A549 (cell line): ENCODE results near the gene SRP9.

Source experiments
- CTCF ChIP-seq: fragments of >200 bp; sonication (Bioruptor Twin); formaldehyde crosslinking; IDR thresholded peaks from 3 replicates; pipeline ENCODE4 v1.5.1; 2016
- ELK1 ChIP-seq: fragments of 150-350 bp; IDR thresholded peaks from 2 replicates; pipeline ENCODE4 v1.6.1; 2014; ENCODE audit warnings: low read depth, mild to moderate bottlenecking, low read length
- MYC ChIP-seq: IDR thresholded peaks from 2 replicates; pipeline ENCODE4 v1.6.1; 2012; ENCODE audit warnings: mild to moderate bottlenecking, inconsistent platforms, low read length, improper control_type of control experiment, borderline replicate concordance
- RAD21 ChIP-seq, 2 experiments: fragments of >200 bp in 1 of 2; sonication (Bioruptor Twin) in 1 of 2; formaldehyde crosslinking in 1 of 2; IDR thresholded peaks in 1 of 2; conservative IDR thresholded peaks in 1 of 2; 2 replicates in 1 of 2; 3 replicates in 1 of 2; pipeline ENCODE4 v1.6.1; 2012 to 2018; ENCODE audit warnings: inconsistent platforms in 1 of 2
- TF ChIP-seq, protein P1 (sequence below): fragments of 200-600 bp; sonication (generic); IDR thresholded peaks from 2 replicates; pipeline ENCODE4 v1.6.1; 2016; ENCODE audit warnings: antibody characterized with exemption, mild to moderate bottlenecking, moderate library complexity

DNA sequence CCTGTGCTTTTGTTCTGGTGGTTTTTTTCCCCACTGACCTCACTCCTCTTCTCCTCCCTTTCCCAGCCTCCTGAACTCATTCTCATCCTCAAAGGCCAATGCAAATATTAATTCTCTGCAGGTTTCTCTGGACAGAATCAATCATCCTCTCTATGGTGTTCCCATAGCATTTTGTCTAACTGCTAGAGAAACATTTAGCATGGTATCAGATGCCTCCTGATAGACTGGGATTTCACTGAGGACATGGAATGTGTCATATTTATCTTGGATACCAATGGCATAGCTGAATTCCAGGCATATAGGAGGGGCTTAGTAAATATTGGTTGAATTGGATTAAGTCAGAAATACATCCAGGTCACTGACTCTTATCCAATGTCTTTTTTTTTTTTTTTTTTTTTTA, 46.1 kb upstream of the SRP9 start:
- TF ChIP-seq, protein P1, sequence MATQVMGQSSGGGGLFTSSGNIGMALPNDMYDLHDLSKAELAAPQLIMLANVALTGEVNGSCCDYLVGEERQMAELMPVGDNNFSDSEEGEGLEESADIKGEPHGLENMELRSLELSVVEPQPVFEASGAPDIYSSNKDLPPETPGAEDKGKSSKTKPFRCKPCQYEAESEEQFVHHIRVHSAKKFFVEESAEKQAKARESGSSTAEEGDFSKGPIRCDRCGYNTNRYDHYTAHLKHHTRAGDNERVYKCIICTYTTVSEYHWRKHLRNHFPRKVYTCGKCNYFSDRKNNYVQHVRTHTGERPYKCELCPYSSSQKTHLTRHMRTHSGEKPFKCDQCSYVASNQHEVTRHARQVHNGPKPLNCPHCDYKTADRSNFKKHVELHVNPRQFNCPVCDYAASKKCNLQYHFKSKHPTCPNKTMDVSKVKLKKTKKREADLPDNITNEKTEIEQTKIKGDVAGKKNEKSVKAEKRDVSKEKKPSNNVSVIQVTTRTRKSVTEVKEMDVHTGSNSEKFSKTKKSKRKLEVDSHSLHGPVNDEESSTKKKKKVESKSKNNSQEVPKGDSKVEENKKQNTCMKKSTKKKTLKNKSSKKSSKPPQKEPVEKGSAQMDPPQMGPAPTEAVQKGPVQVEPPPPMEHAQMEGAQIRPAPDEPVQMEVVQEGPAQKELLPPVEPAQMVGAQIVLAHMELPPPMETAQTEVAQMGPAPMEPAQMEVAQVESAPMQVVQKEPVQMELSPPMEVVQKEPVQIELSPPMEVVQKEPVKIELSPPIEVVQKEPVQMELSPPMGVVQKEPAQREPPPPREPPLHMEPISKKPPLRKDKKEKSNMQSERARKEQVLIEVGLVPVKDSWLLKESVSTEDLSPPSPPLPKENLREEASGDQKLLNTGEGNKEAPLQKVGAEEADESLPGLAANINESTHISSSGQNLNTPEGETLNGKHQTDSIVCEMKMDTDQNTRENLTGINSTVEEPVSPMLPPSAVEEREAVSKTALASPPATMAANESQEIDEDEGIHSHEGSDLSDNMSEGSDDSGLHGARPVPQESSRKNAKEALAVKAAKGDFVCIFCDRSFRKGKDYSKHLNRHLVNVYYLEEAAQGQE: no peak
- no peak for TF ChIP-seq RAD21 (conservative IDR thresholded peaks at IDR 0.05 in 1 of 2, IDR thresholded peaks at IDR 0.05 in 1 of 2)
- no peak for TF ChIP-seq ELK1
- TF ChIP-seq MYC: no peak
- no peak for TF ChIP-seq CTCF
